ENCODE data around the gene PRR36. TPM values are rescaled to one million over a fixed set of nuclear protein-coding genes. Genes with fewer than 3 reads are reported as not detected.
A peak's percentile ranks its signal among the peaks of the same experiment; 100 is the strongest.

PRR36 gene
- total RNA-seq, 1 experiment from 2014 or later: 3.3 TPM

DNA sequence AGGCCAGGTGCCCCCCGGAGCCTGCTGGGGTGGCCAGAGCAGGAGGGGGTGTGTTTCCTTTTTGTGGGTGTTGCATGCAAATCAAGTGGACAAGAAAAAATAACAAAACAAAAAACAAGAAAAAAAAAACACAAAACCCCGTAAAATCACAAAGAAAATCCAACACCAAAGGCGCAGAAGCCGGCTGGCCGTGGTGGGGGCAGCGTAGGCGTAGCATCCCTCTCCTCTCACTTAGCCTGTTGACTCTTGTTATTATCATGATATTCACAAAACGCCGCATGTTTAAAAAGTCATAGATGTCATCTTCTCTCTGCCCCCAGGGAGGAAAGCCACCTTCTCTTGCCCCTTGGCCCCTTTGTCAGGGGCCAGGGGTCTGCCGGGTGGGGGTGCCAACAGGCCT lies 39.5 kb upstream of the PRR36 start:
- H3K27me3 ChIP-seq (replicated peaks; ENCODE audit: insufficient read depth, low read depth, low read length, poor library complexity): peaks cover 12% of the 10 kb centered on the region
- CTCF ChIA-PET: no interaction called here
- no peak overlapping the region for H3K27ac ChIP-seq (ENCODE audit: low read depth, low read length, poor library complexity, severe bottlenecking)
- no peak for TF ChIP-seq CTCF (conservative IDR thresholded peaks at IDR 0.05; ENCODE audit: low read depth, low read length)
- TF ChIP-seq EZH2 (IDR thresholded peaks at IDR 0.05; ENCODE audit: borderline replicate concordance, low read depth, low read length, poor library complexity, severe bottlenecking): no peak
- intact Hi-C loops (cut with micrococcal nuclease; ENCODE audit: unreplicated experiment): no loop called here
- H3K4me1 ChIP-seq (ENCODE audit: insufficient read depth, low read length, poor library complexity, severe bottlenecking): peaks cover 23% of the 10 kb centered on the region
- DNase-seq (ENCODE audit: low spot score): no peak
- H3K9me3 ChIP-seq (ENCODE audit: low read depth, low read length, poor library complexity, severe bottlenecking): no peaks in the 10 kb centered on the region
- no peak overlapping the region for H3K4me3 ChIP-seq (ENCODE audit: low read depth, low read length, poor library complexity, severe bottlenecking)
- BruUV-seq (replicated peaks): TSS peak; percentile 75
- POLR2A ChIA-PET (ENCODE audit: low non-redundant PET): no interaction called here
- H3K36me3 ChIP-seq (ENCODE audit: insufficient read depth, low read length, poor library complexity, severe bottlenecking): peaks cover 19% of the 10 kb centered on the region

DNA sequence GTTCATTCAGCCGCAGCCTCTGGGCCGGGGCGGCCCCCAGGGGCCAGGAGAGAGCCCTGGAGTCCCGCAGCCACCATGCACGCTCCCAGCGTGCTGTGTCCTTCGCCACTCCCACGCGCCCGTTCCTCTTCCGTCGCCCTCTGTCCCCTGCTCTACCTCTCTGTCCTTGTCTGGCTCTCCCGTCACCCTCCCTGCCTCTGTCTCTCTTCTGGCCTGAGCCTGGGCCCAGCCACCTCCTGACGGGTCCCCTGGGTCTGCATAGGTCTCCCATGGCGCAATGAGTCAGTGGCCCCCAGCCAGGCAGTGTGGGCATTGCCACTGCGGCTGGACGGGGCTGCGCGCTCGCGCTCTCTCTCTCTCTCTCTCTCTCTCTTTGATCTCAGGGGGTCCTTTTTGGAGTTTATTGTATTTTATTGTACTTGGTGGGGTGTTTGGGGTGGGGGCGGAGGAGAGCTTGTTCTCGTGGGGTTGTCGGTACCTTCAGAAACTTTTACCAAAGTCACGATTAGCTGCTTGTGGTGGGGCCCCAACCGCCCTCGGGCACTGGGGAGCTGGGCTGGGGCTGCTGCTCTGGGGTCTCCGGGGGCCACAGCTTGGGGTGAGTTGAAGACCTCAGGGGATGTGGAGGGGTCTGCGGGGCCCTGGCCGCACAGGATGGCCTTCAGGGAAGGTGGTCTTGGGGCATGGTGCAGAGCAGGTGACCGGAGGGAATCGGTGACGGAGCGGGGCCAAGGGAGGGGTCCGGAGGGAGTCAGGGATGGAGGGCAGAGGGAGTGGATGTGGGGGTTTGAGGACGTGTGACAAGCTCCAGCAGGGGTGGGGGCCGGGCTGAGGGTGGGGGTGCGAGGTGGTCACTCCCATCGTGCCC lies 38.7 kb upstream of the PRR36 start:
- no TSS peak for BruUV-seq (replicated peaks)
- DNase-seq (ENCODE audit: low spot score): no peak
- TF ChIP-seq EZH2 (IDR thresholded peaks at IDR 0.05; ENCODE audit: borderline replicate concordance, low read depth, low read length, poor library complexity, severe bottlenecking): no peak
- TF ChIP-seq CTCF (conservative IDR thresholded peaks at IDR 0.05; ENCODE audit: low read depth, low read length): no peak
- Histone ChIP-seq H3K36me3 (ENCODE audit: insufficient read depth, low read length, poor library complexity, severe bottlenecking) (peaks cover 19% of the 10 kb centered on the region), H3K27ac (ENCODE audit: low read depth, low read length, poor library complexity, severe bottlenecking) (no peak overlapping the region), H3K9me3 (ENCODE audit: low read depth, low read length, poor library complexity, severe bottlenecking) (no peaks in the 10 kb centered on the region), H3K4me1 (ENCODE audit: insufficient read depth, low read length, poor library complexity, severe bottlenecking) (peaks cover 23% of the 10 kb centered on the region), H3K4me3 (ENCODE audit: low read depth, low read length, poor library complexity, severe bottlenecking) (no peak overlapping the region), H3K27me3 (replicated peaks; ENCODE audit: insufficient read depth, low read depth, low read length, poor library complexity) (peaks cover 12% of the 10 kb centered on the region)
- intact Hi-C loops (cut with micrococcal nuclease; ENCODE audit: unreplicated experiment): no loop called here
- CTCF ChIA-PET: no interaction called here
- POLR2A ChIA-PET (ENCODE audit: low non-redundant PET): no interaction called here

DNA sequence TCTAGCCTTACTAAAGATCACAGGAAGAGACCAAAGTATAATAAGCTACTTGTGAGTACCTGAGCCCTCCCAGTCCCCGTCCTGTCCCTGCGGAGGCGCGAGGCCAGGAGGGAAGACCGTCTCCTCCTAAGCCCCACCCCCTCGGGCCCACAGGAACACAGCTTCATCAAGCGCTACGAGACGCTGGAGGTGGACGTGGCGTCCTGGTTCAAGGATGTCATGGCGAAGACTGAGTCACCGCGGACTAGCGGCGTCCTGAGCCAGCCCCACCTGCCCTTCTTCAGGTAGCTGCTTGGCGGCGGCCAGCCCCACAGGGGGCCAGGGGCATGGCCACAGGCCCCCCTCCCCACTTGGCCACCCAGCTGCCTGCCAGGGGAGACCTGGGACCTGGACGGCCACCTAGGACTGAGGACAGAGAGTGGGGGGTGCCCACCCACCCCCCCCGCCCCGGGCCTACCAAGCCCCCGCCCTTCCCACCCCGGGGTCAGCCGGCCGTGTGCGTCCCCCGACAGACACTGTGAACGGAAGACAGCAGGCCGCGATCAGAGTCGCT lies 38.0 kb upstream of the PRR36 start:
- Histone ChIP-seq H3K4me3 (ENCODE audit: low read depth, low read length, poor library complexity, severe bottlenecking) (no peak overlapping the region), H3K4me1 (ENCODE audit: insufficient read depth, low read length, poor library complexity, severe bottlenecking) (peaks cover 15% of the 10 kb centered on the region), H3K27me3 (replicated peaks; ENCODE audit: insufficient read depth, low read depth, low read length, poor library complexity) (peaks cover 12% of the 10 kb centered on the region), H3K9me3 (ENCODE audit: low read depth, low read length, poor library complexity, severe bottlenecking) (no peaks in the 10 kb centered on the region), H3K27ac (ENCODE audit: low read depth, low read length, poor library complexity, severe bottlenecking) (no peak overlapping the region), H3K36me3 (ENCODE audit: insufficient read depth, low read length, poor library complexity, severe bottlenecking) (peaks cover 19% of the 10 kb centered on the region)
- DNase-seq (ENCODE audit: low spot score): no peak
- no peak for TF ChIP-seq EZH2 (IDR thresholded peaks at IDR 0.05; ENCODE audit: borderline replicate concordance, low read depth, low read length, poor library complexity, severe bottlenecking)
- intact Hi-C loops (cut with micrococcal nuclease; ENCODE audit: unreplicated experiment): no loop called here
- POLR2A ChIA-PET (ENCODE audit: low non-redundant PET): no interaction called here
- CTCF ChIA-PET: no interaction called here
- BruUV-seq (replicated peaks): no TSS peak

Data from A673 (cell line).